Pancreas (tissue), 10 donors: ENCODE data around the gene PAX8. TPM values are rescaled to one million over a fixed set of nuclear protein-coding genes. Genes with fewer than 3 reads are reported as not detected.

Experiments
- ATAC-seq, 4 donors: fragments of 200-7000 bp; cut with Tn5 transposase; one replicate each; pipeline versions ENCODE4 v1.8.0 to v1.9.1; 2020; ENCODE audit warnings: mild to moderate bottlenecking in 4 of 4, moderate library complexity in 4 of 4
- DNase-seq, 6 donors: peaks; one replicate each; pipeline ENCODE4 v3.0.0-alpha.2; 2020
- FAIRE-seq: peaks from 2 replicates; lab custom pipeline; 2012; peaks lifted over from hg19 to GRCh38; lab: Jason Lieb, UNC
- H3K27ac ChIP-seq, 4 donors: fragments of 200-600 bp; sonication (generic); 1 replicate in 3 of 4; 2 replicates in 1 of 4; pipeline versions ENCODE4 v1.5.0 to v1.8.0; 2020
- H3K27me3 ChIP-seq, 4 donors: fragments of 200-600 bp; one replicate each; pipeline ENCODE4 v1.8.0; 2021
- H3K36me3 ChIP-seq, 3 donors: fragments of 200-600 bp; sonication (generic) in 1 of 3; one replicate each; pipeline versions ENCODE4 v1.5.0 to v1.8.0; 2020 to 2021
- H3K4me1 ChIP-seq, 3 donors: fragments of 200-600 bp; one replicate each; pipeline ENCODE4 v1.8.0; 2021
- H3K4me3 ChIP-seq, 4 donors: fragments of 200-600 bp; sonication (generic) in 2 of 4; one replicate each; pipeline versions ENCODE4 v1.5.0 to v1.8.0; 2020 to 2021
- H3K9me3 ChIP-seq, 4 donors: fragments of 200-600 bp; one replicate each; pipeline ENCODE4 v1.8.0; 2021
- CTCF ChIP-seq, 4 donors: fragments of 200-600 bp; sonication (generic) in 3 of 4; IDR thresholded peaks; one replicate each; pipeline versions ENCODE4 v1.5.0 to v1.8.0; 2021; ENCODE audit warnings: antibody characterized with exemption in 4 of 4
- WGBS, 2 donors: extraction: QIAGEN DNeasy Blood & Tissue Kit; methylation state at CpG; one replicate each; pipeline ENCODE4 v1.1.7; 2013; 5-methylcytosine and 5-hydroxymethylcytosine counted together
- intact Hi-C, 3 donors: fragments of 100-400 bp; cut with DNase I; formaldehyde crosslinking; loops; one replicate each; pipeline versions ENCODE4 v1.11.1 to v1.14.2; 2022
- polyA plus RNA-seq, 2 donors: library from polyadenylated mRNA; stranded (reverse); fragments of 200-250 nt; gene quantifications; one replicate each; pipeline ENCODE4 v1.2.3, GENCODE V29; 2013
- total RNA-seq, 6 donors: library from RNA; stranded (reverse); fragmentation: NEBNext Ultra II Directional in 4 of 6; extraction: Animal tissue kit (Norgen Biotek cat#: 25700) in 4 of 6; gene quantifications; one replicate each; pipeline versions ENCODE4 v1.2.1 to v1.2.4, GENCODE V29; 2021 to 2023
- donor health status: healthy with polysubstance abuse.
- donor health status: DM: no; HTN: no; CAD: no; lungs with moderate emphysema.
- donor health status: DM: no; HTN: no; CAD: no.
- donor health status: control.
- donor health status: control.
- donor health status: Bipolar disorder and iron deficiency.
- donor health status: DM: yes; HTN: yes; CAD: no.
- donor health status: DM: no; HTN: no; CAD: no.
- donor health status: DM: no; HTN: no; CAD: no.
- donor health status: DM: yes; HTN: yes; CAD: no.

PAX8 gene
- total and polyA plus RNA-seq, 8 donors = 0.23 to 1.1 (median 0.55) TPM; not detected in 2

DNA sequence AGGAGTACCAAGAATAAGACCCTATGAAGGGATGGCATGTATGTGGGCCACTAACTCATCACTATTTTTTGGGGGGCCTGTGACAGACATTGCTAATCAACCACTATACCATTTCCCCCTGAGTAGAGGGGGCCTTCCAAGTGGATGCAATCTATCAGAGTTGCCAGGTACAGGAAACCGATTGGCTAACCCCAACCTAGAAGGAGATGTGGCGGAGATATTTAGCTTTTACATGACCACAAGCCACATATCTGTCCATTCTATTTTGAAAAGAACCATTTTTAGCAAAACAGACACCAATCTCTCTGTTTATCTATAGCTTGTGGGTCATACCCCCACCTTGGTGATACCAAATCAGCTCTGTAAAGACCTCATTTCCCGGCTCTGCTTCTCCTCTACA lies 51.0 kb downstream of the PAX8 start:
- 89 to 92% methylated on average over 3 of the region's 3 CpGs for WGBS, 2 donors
- H3K27ac ChIP-seq = no peak overlapping the region
- ATAC-seq = no peak

DNA sequence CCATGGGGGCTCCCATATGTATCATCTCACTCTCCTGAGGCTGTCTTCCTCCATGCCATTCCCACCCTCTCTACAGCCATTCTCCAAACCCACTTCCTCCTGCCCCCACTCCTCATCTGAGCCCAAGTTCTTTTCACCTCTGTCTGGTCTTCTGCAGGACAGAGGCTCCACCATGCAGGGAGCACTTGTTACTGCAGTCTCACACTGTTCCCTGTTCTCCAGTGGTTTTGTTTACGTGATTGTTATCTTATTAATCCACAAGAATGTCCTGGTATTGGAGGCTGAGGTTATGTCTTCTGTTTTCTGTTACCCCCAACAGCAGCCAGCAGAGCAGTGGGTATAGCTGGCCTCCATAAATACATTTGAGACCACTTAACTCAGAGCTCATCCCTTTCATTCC lies 51.4 kb downstream of the PAX8 start:
- H3K36me3 ChIP-seq = no peaks in the 10 kb centered on the region
- intact Hi-C loops = no loop called here
- H3K27ac ChIP-seq = no peak overlapping the region
- no peak overlapping the region for H3K4me3 ChIP-seq
- no peaks in the 10 kb centered on the region for H3K9me3 ChIP-seq
- FAIRE-seq (no peak), DNase-seq (no peak), ATAC-seq (no peak)
- peaks cover 0 to 12% (median 5%) of the 10 kb centered on the region in 3 donors for H3K4me1 ChIP-seq
- WGBS, 2 donors = 85 to 86% methylated on average over 1 of the region's 1 CpG
- TF ChIP-seq CTCF (IDR thresholded peaks at IDR 0.05) = no peak
- no peaks in the 10 kb centered on the region for H3K27me3 ChIP-seq

More for the DNA sequence above, 51.0 kb downstream of the PAX8 start:
- DNase-seq (no peak), FAIRE-seq (no peak)
- intact Hi-C loops = no loop called here
- TF ChIP-seq CTCF (IDR thresholded peaks at IDR 0.05) = no peak
- Histone ChIP-seq H3K27me3 (no peaks in the 10 kb centered on the region), H3K4me1 (peaks cover 0 to 12% (median 5%) of the 10 kb centered on the region in 3 donors), H3K36me3 (no peaks in the 10 kb centered on the region), H3K4me3 (no peak overlapping the region), H3K9me3 (no peaks in the 10 kb centered on the region)

DNA sequence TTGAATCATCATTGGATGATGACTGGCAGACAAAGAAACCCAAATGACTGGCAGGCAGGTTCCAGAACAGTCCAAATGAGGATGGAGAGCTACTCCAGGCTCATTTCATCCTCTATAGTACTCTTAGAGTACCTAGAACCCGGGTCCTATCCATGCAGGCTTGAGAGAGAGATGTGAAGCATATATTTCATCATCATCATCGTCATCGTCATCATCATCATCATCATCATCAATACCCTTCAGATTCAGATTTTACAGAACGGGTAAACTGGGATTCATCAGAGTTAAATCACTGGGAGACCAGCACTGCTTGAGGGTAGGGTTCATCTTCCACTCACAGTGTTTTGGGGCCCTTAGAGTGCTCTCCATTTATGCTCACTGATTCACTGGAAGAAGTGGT lies 52.3 kb downstream of the PAX8 start:
- Histone ChIP-seq H3K27me3 (no peaks in the 10 kb centered on the region), H3K9me3 (no peaks in the 10 kb centered on the region), H3K27ac (peak overlapping the region in 2 of 4 donors; percentile 52 to 55), H3K4me1 (peaks cover 0 to 12% (median 5%) of the 10 kb centered on the region in 3 donors), H3K36me3 (no peaks in the 10 kb centered on the region), H3K4me3 (no peak overlapping the region)
- ATAC-seq (no peak), DNase-seq (no peak), FAIRE-seq (no peak)
- no peak for TF ChIP-seq CTCF (IDR thresholded peaks at IDR 0.05)
- intact Hi-C loops = no loop called here
- WGBS, 2 donors = 65 to 93% methylated on average over 4 of the region's 4 CpGs

DNA sequence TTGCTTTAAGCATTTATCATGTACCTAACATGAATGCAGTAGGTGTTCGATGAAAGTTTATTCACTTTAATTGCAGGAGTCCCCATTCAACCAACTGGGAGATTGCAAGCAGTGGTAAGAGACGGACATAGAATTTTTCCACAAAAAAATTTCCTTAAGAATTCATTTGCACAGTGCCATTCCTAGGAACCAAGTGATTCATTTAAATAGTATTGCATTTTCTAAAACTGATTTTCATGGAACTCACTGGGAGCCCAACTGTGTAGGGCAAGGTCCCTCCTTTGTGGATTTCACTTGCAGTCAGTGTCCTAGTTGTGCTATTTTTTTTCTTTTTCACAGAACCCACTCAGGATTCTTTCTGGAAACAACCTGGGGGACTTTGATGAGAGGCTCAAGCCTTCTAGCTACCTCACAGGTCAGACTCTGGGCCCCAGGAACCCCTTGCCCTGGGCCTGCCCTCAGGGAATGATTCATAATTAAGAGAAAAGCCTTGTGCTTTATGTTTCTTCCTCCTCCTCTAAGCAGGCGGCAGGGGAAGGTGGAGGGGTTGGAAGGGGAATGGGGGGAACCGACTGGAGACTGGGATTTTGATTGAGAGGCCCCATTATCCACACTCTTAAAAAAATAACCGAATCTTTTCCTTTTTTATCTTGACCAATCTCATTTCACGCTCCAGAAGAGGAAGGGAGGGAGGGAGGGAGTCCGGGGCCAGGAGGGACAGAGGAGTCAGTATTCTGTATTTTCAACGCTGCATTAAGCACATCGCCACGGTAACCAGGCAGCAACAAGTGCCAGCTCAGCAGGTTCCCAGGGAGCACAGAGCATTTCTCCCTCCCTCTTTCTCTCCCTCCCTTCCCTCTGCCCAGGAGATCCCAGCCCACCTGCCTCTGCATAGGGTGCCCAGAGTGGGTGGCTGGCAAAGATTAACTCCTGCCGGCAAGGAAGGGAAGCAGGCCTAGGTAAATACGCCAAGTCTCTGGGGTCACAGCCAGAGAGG lies 53.2 kb downstream of the PAX8 start:
- FAIRE-seq = no peak
- peak; percentile 72 to 92 (median 88) for ATAC-seq
- WGBS, 2 donors = 43 to 51% methylated on average over 11 to 12 of the region's 12 CpGs
- no peaks in the 10 kb centered on the region for H3K36me3 ChIP-seq
- intact Hi-C loops = no loop called here
- no peaks in the 10 kb centered on the region for H3K27me3 ChIP-seq
- peak in 2 of 6 donors; percentile 38 to 53 for DNase-seq
- no peak overlapping the region for H3K4me3 ChIP-seq
- no peak for TF ChIP-seq CTCF (IDR thresholded peaks at IDR 0.05)
- H3K27ac ChIP-seq = peak overlapping the region in 3 of 4 donors; percentile 12 to 55 (median 52)
- H3K9me3 ChIP-seq = no peaks in the 10 kb centered on the region
- H3K4me1 ChIP-seq = peaks cover 0 to 12% (median 5%) of the 10 kb centered on the region in 3 donors
